ENCODE results near the gene TMOD2. TPM values are rescaled to one million over a fixed set of nuclear protein-coding genes. Genes with fewer than 3 reads are reported as not detected.

The TMOD2 gene
- total RNA-seq, 1 donor from 2014 or later: 1.4 TPM

DNA sequence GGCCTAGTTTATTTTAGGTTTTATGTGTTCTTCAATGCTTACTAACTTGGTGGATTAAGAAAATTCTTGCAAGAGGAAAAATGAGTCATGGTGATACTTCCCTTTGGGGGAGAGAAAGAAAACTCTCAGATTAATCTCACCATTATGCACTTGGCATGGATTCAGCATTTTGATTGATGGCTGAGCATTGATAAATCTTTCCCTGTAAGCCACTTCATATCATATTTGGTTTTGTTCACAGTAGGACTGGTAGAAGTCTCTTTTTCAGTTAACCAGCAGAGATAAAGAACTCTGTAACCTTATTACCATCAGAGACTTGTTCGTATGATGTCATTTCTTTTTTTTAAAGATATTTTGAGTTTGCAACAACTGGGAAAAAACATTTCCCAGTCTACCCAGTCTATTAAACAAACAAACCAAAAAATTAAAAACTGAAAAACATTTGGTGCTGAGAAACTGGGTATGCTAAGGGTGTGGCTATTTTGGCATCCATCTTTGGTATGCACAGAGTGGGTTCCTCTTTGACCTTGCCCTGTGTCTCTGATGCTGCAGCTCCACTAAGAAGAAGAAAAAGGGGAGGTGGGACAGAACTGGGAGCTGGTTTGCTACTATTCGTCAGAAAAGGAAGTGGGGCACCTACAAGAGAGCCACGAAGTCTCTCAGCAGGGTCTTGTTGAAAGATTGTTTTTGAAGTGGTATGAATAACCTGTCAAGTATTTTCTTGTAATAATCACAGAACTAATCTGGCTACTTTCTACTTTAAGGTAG is 95.2 kb downstream of the TMOD2 start:
- no peak for DNase-seq (ENCODE audit: low spot score)
- ATAC-seq: no peak

DNA sequence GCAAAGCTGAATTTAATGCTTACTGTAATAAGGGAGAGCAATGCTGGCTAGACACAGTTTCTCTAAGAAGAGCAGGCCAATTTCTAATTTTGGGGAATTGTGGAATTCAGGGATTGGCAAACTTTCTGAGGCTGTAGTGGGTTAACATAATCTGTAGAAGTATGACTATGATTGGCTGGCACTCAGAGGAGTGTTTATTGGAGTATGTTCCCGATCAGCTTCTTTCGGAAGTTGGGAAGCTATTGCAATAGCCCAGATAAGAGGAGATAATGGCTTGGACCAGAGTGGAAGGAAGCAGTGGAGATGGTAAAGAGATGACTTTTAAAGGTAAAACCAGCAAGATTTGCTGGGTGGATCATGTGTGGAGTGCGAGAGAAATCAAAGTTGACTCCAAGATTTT is 97.4 kb downstream of the TMOD2 start:
- ATAC-seq (peak; percentile 60), DNase-seq (ENCODE audit: low spot score) (no peak)

DNA sequence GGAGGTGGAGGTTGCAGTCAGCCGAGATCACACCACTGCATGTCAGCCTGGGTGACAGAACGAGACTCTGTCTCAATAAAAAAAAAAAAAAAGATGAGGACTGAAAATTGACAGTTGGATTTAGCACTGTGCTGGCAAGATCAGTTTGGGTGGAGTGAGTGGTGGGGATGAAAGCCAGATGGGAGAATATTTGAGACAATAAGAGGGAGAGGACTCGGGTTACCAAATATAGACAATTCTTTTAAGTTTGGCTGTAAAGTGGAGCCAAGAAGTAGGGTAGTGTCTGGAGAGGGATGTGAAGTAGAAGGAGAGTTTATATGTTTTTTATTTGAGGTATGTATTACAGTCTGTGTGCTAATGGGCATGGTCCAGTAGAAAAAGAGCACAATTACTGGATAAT is 98.5 kb downstream of the TMOD2 start:
- no peak for DNase-seq (ENCODE audit: low spot score)
- no peak for ATAC-seq

GRCh38 chr15:51853998-51854397 is 102.6 kb downstream of the TMOD2 start:
- DNase-seq (ENCODE audit: low spot score) (no peak), ATAC-seq (peak; percentile 91)

GRCh38 chr15:51855612-51856011 is 104.2 kb downstream of the TMOD2 start:
- no peak for DNase-seq (ENCODE audit: low spot score)
- no peak for ATAC-seq

GRCh38 chr15:51856714-51857380 is 105.5 kb downstream of the TMOD2 start:
- DNase-seq (ENCODE audit: low spot score) (no peak), ATAC-seq (no peak)

DNA sequence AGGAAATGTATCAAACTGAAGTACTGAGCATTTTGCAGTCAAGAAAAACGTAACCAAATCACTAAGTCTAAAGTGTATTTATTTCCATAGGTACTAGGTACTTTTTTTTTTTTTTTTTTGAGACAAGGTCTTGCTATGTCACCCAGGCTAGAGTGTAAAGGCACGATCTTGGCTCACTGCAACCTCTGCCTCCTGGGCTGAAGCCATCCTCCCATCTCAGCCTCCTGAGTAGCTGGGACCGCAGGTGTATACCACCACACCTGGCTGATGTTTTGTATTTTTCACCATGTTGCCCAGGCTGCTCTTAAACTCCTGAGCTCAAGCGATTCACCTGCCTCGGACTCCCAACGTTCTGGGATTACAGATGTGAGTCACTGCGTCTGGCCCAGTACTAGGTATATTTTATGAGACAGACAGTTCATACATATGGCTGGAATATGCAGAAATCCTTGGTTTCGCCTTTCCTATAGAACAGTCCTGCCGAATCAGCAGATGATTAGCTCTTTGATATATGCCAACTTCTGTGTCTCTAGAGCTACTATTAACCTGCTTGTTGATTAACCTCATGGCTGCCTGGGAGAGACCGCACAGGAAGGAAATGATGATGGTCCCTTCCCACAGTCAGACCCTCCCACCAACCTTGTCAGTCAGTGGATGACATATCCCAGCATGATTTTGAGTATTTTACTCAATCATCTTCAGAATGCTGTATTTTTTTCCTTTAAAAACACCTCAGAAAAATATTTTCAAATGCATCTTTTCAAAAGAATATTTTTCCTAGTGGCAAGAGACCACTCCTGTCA is 110.4 kb downstream of the TMOD2 start:
- no peak for DNase-seq (ENCODE audit: low spot score)
- ATAC-seq: no peak

DNA sequence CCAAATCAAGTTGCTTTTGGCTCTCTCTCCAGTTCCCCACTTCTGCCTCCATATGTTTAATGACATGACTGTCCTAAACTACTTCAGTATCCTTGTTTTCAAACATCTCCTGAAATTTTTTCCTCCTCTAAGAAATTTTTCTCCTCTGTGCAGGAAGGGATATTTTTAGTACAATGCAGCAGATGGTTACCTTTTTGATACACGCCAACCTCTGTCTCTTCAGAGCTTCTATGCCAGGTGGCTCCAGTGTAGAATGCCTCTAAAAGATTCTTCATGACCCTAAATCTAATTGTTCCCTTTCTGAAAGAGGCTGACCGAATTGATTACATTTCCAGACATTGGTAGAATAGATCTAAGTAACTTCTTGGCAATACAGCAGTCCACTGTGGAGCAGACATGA is 111.7 kb downstream of the TMOD2 start:
- DNase-seq (ENCODE audit: low spot score): no peak
- no peak for ATAC-seq

- no peak for DNase-seq (ENCODE audit: low spot score)
- no peak for ATAC-seq
Observed at GRCh38 chr15:51864408-51865056, 113.1 kb downstream of the TMOD2 start.

DNA sequence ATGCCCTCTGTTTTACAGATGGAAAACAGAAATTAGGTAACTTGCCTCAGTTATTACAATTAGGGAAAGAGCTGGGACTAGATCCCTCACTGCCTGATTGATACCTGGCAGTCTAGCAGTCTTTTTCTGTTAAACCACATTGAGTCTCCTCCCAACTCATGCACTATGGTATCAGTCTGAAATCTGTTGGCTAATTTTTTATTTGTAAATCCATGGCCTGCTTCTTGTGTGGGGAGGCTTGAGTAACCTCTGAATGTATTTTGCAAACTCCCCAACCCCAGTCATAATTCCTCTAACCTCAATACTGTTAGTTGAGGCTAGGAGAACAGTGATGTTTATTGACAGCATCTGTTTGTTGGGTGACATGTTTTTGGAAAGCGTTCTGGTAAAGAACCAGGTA is 113.9 kb downstream of the TMOD2 start:
- DNase-seq (ENCODE audit: low spot score) (no peak), ATAC-seq (peak; percentile 71)

Other genes starting within 250 kb of the TMOD2 start
- gene DMXL2, start 128.8 kb upstream of the TMOD2 start, total RNA-seq: 9.9 TPM
- not detected for gene SCG3, start 70.1 kb upstream of the TMOD2 start, total RNA-seq
- 4.8 TPM for gene LYSMD2, start 13.9 kb upstream of the TMOD2 start, total RNA-seq
- gene TMOD3, start 78.1 kb downstream of the TMOD2 start, total RNA-seq: 21.2 TPM
- 10.1 TPM for gene LEO1, start 220.2 kb downstream of the TMOD2 start, total RNA-seq